ENCODE results near the gene MYO19. TPM values are rescaled to one million over a fixed set of nuclear protein-coding genes. Genes with fewer than 3 reads are reported as not detected.

Gene MYO19
- total and polyA plus RNA-seq, 9 of the 15 experiments (the other 6 are each of a cell fraction or from before 2014, with no cell fraction given), result 21.6 to 176 (median 129) TPM

DNA sequence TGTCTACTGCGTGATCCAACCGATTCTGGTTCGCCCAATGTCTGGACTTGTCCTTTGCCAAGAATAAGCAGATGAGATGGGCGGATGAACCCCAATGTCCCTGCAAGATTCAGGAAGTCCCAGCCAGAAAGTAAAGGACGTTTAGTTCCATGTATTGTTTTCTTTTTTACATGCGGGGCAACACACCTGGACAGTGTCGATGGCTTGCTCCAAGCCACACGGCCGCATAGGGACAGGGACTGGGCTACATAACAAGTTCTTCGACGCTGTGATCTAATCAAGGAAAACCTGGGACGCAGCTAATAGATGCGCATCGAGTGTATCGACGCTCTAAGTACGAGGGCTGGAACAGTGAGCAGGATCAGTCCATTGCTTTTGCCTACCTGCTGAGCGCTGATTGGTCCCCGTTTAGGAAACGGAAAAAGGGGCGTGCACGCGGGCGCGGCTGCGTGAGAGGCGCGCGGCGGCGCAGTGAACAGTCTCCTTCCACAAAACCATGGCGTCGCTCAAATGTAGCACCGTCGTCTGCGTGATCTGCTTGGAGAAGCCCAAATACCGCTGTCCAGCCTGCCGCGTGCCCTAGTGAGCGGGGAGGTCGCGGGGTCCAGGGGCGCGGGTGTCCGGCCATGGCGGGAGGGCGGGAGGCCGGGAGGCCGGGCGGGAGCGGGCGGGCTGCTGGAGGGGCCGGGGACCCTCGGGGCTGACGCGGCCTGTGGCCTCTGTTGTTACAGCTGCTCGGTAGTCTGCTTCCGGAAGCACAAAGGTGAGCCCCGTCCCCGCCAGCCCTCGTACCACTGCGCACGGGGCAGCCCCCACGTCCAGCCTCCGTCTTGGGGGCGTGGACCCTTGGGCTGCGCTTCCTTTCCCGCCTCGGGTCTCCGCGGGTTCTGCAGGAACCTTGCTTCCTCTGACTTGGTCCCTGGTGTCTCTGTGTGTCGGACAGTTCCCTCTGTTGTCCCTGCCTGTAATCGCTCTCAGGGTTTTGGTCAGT is 48.2 kb downstream of the MYO19 start, which contains the start of gene ZNHIT3 (continued):
- TF ChIP-seq HMG20A (CRISPR knock-in tag; conservative IDR thresholded peaks at IDR 0.05), result no peak
- TF ChIP-seq, protein P1, sequence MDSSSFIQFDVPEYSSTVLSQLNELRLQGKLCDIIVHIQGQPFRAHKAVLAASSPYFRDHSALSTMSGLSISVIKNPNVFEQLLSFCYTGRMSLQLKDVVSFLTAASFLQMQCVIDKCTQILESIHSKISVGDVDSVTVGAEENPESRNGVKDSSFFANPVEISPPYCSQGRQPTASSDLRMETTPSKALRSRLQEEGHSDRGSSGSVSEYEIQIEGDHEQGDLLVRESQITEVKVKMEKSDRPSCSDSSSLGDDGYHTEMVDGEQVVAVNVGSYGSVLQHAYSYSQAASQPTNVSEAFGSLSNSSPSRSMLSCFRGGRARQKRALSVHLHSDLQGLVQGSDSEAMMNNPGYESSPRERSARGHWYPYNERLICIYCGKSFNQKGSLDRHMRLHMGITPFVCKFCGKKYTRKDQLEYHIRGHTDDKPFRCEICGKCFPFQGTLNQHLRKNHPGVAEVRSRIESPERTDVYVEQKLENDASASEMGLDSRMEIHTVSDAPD (CRISPR knock-in tag; IDR thresholded peaks at IDR 0.05), result no peak
- no peak for TF ChIP-seq IFI16 (CRISPR knock-in tag; IDR thresholded peaks at IDR 0.05)
- peak; percentile 98 for TF ChIP-seq NCOA4 (IDR thresholded peaks at IDR 0.05; ENCODE audit: partially characterized antibody)
- TF ChIP-seq HCFC1 (IDR thresholded peaks at IDR 0.05; ENCODE audit: low read depth, low read length), result peak; percentile 74
- TF ChIP-seq ZNF507 (tag; conservative IDR thresholded peaks at IDR 0.05), result no peak
- TF ChIP-seq CCAR2 (IDR thresholded peaks at IDR 0.05; ENCODE audit: low read depth, low read length), result no peak
- no peak for TF ChIP-seq ZNF384 (IDR thresholded peaks at IDR 0.05; ENCODE audit: low read depth, low read length)
- TF ChIP-seq ETV1 (tag; conservative IDR thresholded peaks at IDR 0.05; ENCODE audit: low read depth), result 0 out of 2 replicates have a peak, but pooled peaks have one; percentile 15
- TF ChIP-seq PURB (CRISPR knock-in tag; IDR thresholded peaks at IDR 0.05; ENCODE audit: low read depth), result no peak
- TF ChIP-seq EHMT2 (IDR thresholded peaks at IDR 0.05), result no peak; the same call in 1 of the 2 replicates
- no peak for TF ChIP-seq RBM39 (optimal IDR thresholded peaks at IDR 0.05; ENCODE audit: low read depth, low read length)
- no peak for TF ChIP-seq PHB (CRISPR knock-in tag; IDR thresholded peaks at IDR 0.05)
- no peak for TF ChIP-seq ESRRB (CRISPR knock-in tag; IDR thresholded peaks at IDR 0.05; ENCODE audit: borderline replicate concordance)
- no peak for TF ChIP-seq ERF (CRISPR knock-in tag; IDR thresholded peaks at IDR 0.05)
- no peak for TF ChIP-seq MYNN (IDR thresholded peaks at IDR 0.05)
- TF ChIP-seq MYNN (CRISPR knock-in tag; IDR thresholded peaks at IDR 0.05), result no peak
- TF ChIP-seq, protein P2, sequence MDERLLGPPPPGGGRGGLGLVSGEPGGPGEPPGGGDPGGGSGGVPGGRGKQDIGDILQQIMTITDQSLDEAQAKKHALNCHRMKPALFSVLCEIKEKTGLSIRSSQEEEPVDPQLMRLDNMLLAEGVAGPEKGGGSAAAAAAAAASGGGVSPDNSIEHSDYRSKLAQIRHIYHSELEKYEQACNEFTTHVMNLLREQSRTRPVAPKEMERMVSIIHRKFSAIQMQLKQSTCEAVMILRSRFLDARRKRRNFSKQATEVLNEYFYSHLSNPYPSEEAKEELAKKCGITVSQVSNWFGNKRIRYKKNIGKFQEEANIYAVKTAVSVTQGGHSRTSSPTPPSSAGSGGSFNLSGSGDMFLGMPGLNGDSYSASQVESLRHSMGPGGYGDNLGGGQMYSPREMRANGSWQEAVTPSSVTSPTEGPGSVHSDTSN (CRISPR knock-in tag; IDR thresholded peaks at IDR 0.05; ENCODE audit: low read depth), result no peak
- TF ChIP-seq, protein P2 (tag; conservative IDR thresholded peaks at IDR 0.05; ENCODE audit: low read depth), result no peak
- TF ChIP-seq ZNF778 (CRISPR knock-in tag; IDR thresholded peaks at IDR 0.05), result no peak
- TF ChIP-seq PCBP2 (IDR thresholded peaks at IDR 0.05; ENCODE audit: low read depth, low read length, poor library complexity, severe bottlenecking), result no peak
- 0 out of 2 replicates have a peak, but pooled peaks have one; percentile 10 for TF ChIP-seq NFIC (IDR thresholded peaks at IDR 0.05)
- TF ChIP-seq CREBBP (IDR thresholded peaks at IDR 0.05; ENCODE audit: low read depth, low read length), result no peak
- TF ChIP-seq ZC3H8 (IDR thresholded peaks at IDR 0.05), result no peak
- no peak for TF ChIP-seq MEF2D (tag; conservative IDR thresholded peaks at IDR 0.05; ENCODE audit: low read depth)
- no peak for TF ChIP-seq FUS (optimal IDR thresholded peaks at IDR 0.05; ENCODE audit: low read depth, low read length)

Data from K562 (cell line).